Heart right ventricle (tissue), 16 donors: ENCODE data around the gene MCM5. TPM values are rescaled to one million over a fixed set of nuclear protein-coding genes. Genes with fewer than 3 reads are reported as not detected.
A peak's percentile ranks its signal among the peaks of the same experiment; 100 is the strongest.

ENCODE experiments used
- ATAC-seq, 8 donors: fragments of 200-7000 bp; cut with Tn5 transposase; one replicate each; pipeline ENCODE4 v1.9.1; 2020; ENCODE audit warnings: mild to moderate bottlenecking in 8 of 8, moderate library complexity in 8 of 8, moderate number of reproducible peaks in 1 of 8
- DNase-seq, 2 donors: peaks; one replicate each; pipeline ENCODE4 v3.0.0-alpha.2; 2020
- H3K27ac ChIP-seq, 10 donors: fragments of 200-600 bp; sonication (generic) in 2 of 10; one replicate each; pipeline versions ENCODE4 v1.5.0 to v1.8.0; 2020 to 2022; ENCODE audit warnings: mild to moderate bottlenecking in 3 of 10
- H3K27me3 ChIP-seq, 7 donors: fragments of 200-600 bp; one replicate each; pipeline ENCODE4 v1.8.0; 2021 to 2022; ENCODE audit warnings: mild to moderate bottlenecking in 2 of 7
- H3K36me3 ChIP-seq, 9 donors: fragments of 200-600 bp; sonication (generic) in 1 of 9; one replicate each; pipeline versions ENCODE4 v1.5.0 to v1.8.0; 2020 to 2022; ENCODE audit warnings: mild to moderate bottlenecking in 2 of 9
- H3K4me1 ChIP-seq, 9 donors: fragments of 200-600 bp; sonication (generic) in 1 of 9; one replicate each; pipeline versions ENCODE4 v1.5.0 to v1.8.0; 2020 to 2022; ENCODE audit warnings: mild to moderate bottlenecking in 4 of 9
- H3K4me3 ChIP-seq, 10 donors: fragments of 200-600 bp; sonication (generic) in 2 of 10; one replicate each; pipeline versions ENCODE4 v1.5.0 to v1.8.0; 2020 to 2022; ENCODE audit warnings: mild to moderate bottlenecking in 7 of 10, moderate library complexity in 2 of 10
- H3K9me3 ChIP-seq, 11 donors: fragments of 200-600 bp in 10 of 11; sonication (generic) in 2 of 11; one replicate each; pipeline versions ENCODE4 v1.5.0 to v1.8.0; 2013 to 2022; ENCODE audit warnings: mild to moderate bottlenecking in 2 of 11, control low read depth in 1 of 11, moderate library complexity in 1 of 11
- CTCF ChIP-seq, 9 donors: fragments of 200-600 bp; sonication (generic) in 2 of 9; IDR thresholded peaks; one replicate each; pipeline versions ENCODE4 v1.5.0 to v1.8.0; 2021 to 2022; ENCODE audit warnings: antibody characterized with exemption in 9 of 9, mild to moderate bottlenecking in 5 of 9, moderate library complexity in 1 of 9
- WGBS, 2 donors: extraction: QIAGEN DNeasy Blood & Tissue Kit; methylation state at CpG; one replicate each; pipeline ENCODE4 v1.1.7; 2013; ENCODE audit warnings: inconsistent platforms in 1 of 2; 5-methylcytosine and 5-hydroxymethylcytosine counted together
- intact Hi-C, 10 donors: fragments of 100-400 bp; cut with DNase I; formaldehyde crosslinking; loops; one replicate each; pipeline versions ENCODE4 v1.11.1 to v1.14.2; 2022
- polyA plus RNA-seq, 2 donors: library from polyadenylated mRNA; stranded (reverse); fragments of 200-250 nt; gene quantifications; one replicate each; pipeline ENCODE4 v1.2.3, GENCODE V29; 2013
- total RNA-seq, 10 donors: library from RNA; stranded (reverse); fragmentation: NEBNext Ultra II Directional in 3 of 10; extraction: Animal tissue kit (Norgen Biotek cat#: 25700) in 3 of 10; gene quantifications; one replicate each; pipeline versions ENCODE4 v1.2.1 to v1.2.4, GENCODE V29; 2021 to 2023
- donor health status: Arrhythmogenic right ventricular cardiomyopathy.
- donor health status: ischemic (EF 13 %, LVEDD 7.1; RV severe dilation, severe dysfunction).
- donor health status: healthy with polysubstance abuse.
- donor health status: DM: no; HTN: yes; CAD: no.
- donor health status: DM: no; HTN: no; CAD: no.
- donor health status: ischemic (EF 25% LVEDD 6.9; RV normal size, moderate dysfunction).
- donor health status: ischemic (EF 25% LVEDD 5.7; RV mildly dilated, moderate dysfunction).
- donor health status: healthy.
- donor health status: DM: yes; HTN: yes; CAD: no.
- donor health status: Ischemic cardiomyopathy.
- donor health status: ischemic (EF 35%, LVEDD 5.7; RV mildly dilated, moderate dysfunction).
- donor health status: nonischemic (EF 11% LVEDD 7.7; RV severe dilation, severe dysfunction).
- donor health status: DM: yes; HTN: yes; CAD: no.
- donor health status: PGD.
- donor health status: ischemic (EF 29% LVEDD 5.4; RV normal size, mild dysfunction).
- donor health status: nonischemic (EF 23%, LVEDD 6.1; RV moderate dilation, normal function).

The MCM5 gene
- total and polyA plus RNA-seq, 12 donors: 5.7 to 21.4 (median 11.2) TPM

GRCh38 chr22:35369996-35370395 lies 29.9 kb upstream of the MCM5 start:
- H3K9me3 ChIP-seq: no peaks in the 10 kb centered on the region
- peaks cover 0 to 58% (median 17%) of the 10 kb centered on the region in 9 donors for H3K4me1 ChIP-seq
- ATAC-seq: no peak
- H3K36me3 ChIP-seq: no peaks in the 10 kb centered on the region
- TF ChIP-seq CTCF (IDR thresholded peaks at IDR 0.05): no peak
- 77 to 88% methylated on average over 2 of the region's 2 CpGs for WGBS, 2 donors
- intact Hi-C loops: no loop called here
- no peak for DNase-seq
- no peaks in the 10 kb centered on the region for H3K27me3 ChIP-seq
- peak overlapping the region in 1 of 10 donors; percentile 17 for H3K27ac ChIP-seq
- no peak overlapping the region for H3K4me3 ChIP-seq

- no peak for ATAC-seq
- WGBS, 2 donors: 87 to 89% methylated on average over 6 of the region's 6 CpGs
- H3K9me3 ChIP-seq: no peaks in the 10 kb centered on the region
- H3K4me3 ChIP-seq: no peak overlapping the region
- peaks cover 3 to 78% (median 29%) of the 10 kb centered on the region in 9 donors for H3K4me1 ChIP-seq
- intact Hi-C loops: no loop called here
- H3K27me3 ChIP-seq: no peaks in the 10 kb centered on the region
- no peak for TF ChIP-seq CTCF (IDR thresholded peaks at IDR 0.05)
- no peaks in the 10 kb centered on the region for H3K36me3 ChIP-seq
- H3K27ac ChIP-seq: peak overlapping the region in 1 of 10 donors; percentile 93
- DNase-seq: no peak
These were observed 26.2 kb upstream of the MCM5 start for GRCh38 chr22:35373781-35374180.

GRCh38 chr22:35375031-35375430 lies 24.9 kb upstream of the MCM5 start:
- Histone ChIP-seq H3K27ac (peak overlapping the region in 2 of 10 donors; percentile 83 to 93), H3K4me3 (no peak overlapping the region), H3K27me3 (no peaks in the 10 kb centered on the region), H3K36me3 (no peaks in the 10 kb centered on the region), H3K4me1 (peaks cover 3 to 82% (median 21%) of the 10 kb centered on the region in 9 donors), H3K9me3 (no peaks in the 10 kb centered on the region)
- WGBS, 2 donors: 89 to 90% methylated on average over 3 of the region's 3 CpGs
- ATAC-seq (no peak), DNase-seq (no peak)
- no peak for TF ChIP-seq CTCF (IDR thresholded peaks at IDR 0.05)
- intact Hi-C loops: no loop called here

GRCh38 chr22:35375526-35375925 lies 24.4 kb upstream of the MCM5 start:
- Histone ChIP-seq H3K9me3 (no peaks in the 10 kb centered on the region), H3K27ac (peak overlapping the region in 2 of 10 donors; percentile 83 to 93), H3K4me3 (no peak overlapping the region), H3K27me3 (no peaks in the 10 kb centered on the region), H3K36me3 (no peaks in the 10 kb centered on the region), H3K4me1 (peaks cover 3 to 82% (median 24%) of the 10 kb centered on the region in 9 donors)
- intact Hi-C loops: no loop called here
- 73 to 79% methylated on average over 8 of the region's 8 CpGs for WGBS, 2 donors
- TF ChIP-seq CTCF (IDR thresholded peaks at IDR 0.05): no peak
- DNase-seq (no peak), ATAC-seq (no peak)
